ENCODE results near the gene TOGARAM2. TPM values are rescaled to one million over a fixed set of nuclear protein-coding genes. Genes with fewer than 3 reads are reported as not detected.

Gene TOGARAM2
- total and polyA plus RNA-seq, 10 of the 15 experiments (the other 5 are each of a cell fraction or from before 2014, with no cell fraction given) = 0.01 to 0.06 (median 0.03) TPM; not detected in 7

DNA sequence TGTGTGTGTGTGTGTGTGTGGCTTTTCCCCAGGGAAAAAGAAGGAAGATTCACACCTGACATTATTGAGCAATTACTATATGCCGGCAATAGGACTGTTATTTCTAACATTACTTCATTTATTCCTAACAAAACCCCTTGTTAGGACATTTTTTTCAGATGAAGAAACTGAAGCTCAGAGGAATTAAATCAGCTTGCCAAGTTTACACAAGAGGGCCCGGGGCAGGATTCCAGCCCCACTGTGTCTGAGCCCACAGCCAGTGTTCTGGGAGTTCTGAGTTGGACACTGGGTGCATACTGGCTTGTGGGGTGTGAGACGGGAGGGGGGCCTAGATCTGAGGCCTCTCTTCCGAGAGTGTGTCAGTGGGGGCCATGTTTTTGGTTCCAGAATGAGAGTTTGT is 9.9 kb downstream of the TOGARAM2 start:
- no peaks in the 10 kb centered on the region for H4K20me1 ChIP-seq (ENCODE audit: control insufficient read depth, insufficient read depth)
- DNase-seq (ENCODE audit: low read depth, low spot score) (no peak), ATAC-seq (no peak), FAIRE-seq (no peak)
- in situ Hi-C loops (cut with MboI) = no loop called here
- H3K79me2 ChIP-seq (ENCODE audit: control insufficient read depth, insufficient read depth, low read length) = no peaks in the 10 kb centered on the region
- no TSS peak for BruUV-seq (replicated peaks)
- 32% methylated on average over 4 of the region's 4 CpGs for WGBS (ENCODE audit: insufficient coverage, insufficient replicate concordance, low lambda C conversion rate, missing lambda C conversion rate)
- H3K36me3 ChIP-seq (ENCODE audit: control insufficient read depth in 2 of 2, insufficient read depth in 2 of 2, low read length in 1 of 2) = no peaks in the 10 kb centered on the region
- H3K27me3 ChIP-seq (replicated peaks in 1 of 2; ENCODE audit: control insufficient read depth in 2 of 2, insufficient read depth in 2 of 2, low read length in 1 of 2) = no peaks in the 10 kb centered on the region; a peak in 1 of 4 replicates
- H3K4me3 ChIP-seq = no peak overlapping the region
- ChIA-PET RAD21 (ENCODE audit: unreplicated experiment) (no interaction called here), POLR2A (no interaction called here), CTCF (no interaction called here), SMC1A (ENCODE audit: uncharacterized antibody, unreplicated experiment) (no interaction called here)
- H3K9ac ChIP-seq (ENCODE audit: control insufficient read depth, insufficient read depth, low read length) = no peak overlapping the region
- no peaks in the 10 kb centered on the region for H3K9me3 ChIP-seq (replicated peaks; ENCODE audit: control insufficient read depth, insufficient read depth, low read length)
- no peak overlapping the region for H3K4me2 ChIP-seq (ENCODE audit: control insufficient read depth, insufficient read depth)
- no peak overlapping the region for H3K27ac ChIP-seq (ENCODE audit: control insufficient read depth, insufficient read depth)
- intact Hi-C loops (cut with micrococcal nuclease; ENCODE audit: unreplicated experiment) = no loop called here
- no peaks in the 10 kb centered on the region; the same call in 1 of the 2 replicates for H3K4me1 ChIP-seq (ENCODE audit: control insufficient read depth, insufficient read depth, low read length)
- no peak overlapping the region for H2AFZ ChIP-seq (ENCODE audit: control insufficient read depth, low read depth, low read length)
- TF ChIP-seq POLR2A (IDR thresholded peaks at IDR 0.05; ENCODE audit: low read depth, low read length) (no peak), FOXM1 (IDR thresholded peaks at IDR 0.05; ENCODE audit: low read depth, low read length) (no peak), IKZF1 (conservative IDR thresholded peaks at IDR 0.05) (no peak), EED (IDR thresholded peaks at IDR 0.05; ENCODE audit: low read depth) (no peak), SP1 (IDR thresholded peaks at IDR 0.05; ENCODE audit: low read depth, low read length) (no peak), CHD4 (IDR thresholded peaks at IDR 0.05) (no peak)
- TF ChIP-seq, protein P1, sequence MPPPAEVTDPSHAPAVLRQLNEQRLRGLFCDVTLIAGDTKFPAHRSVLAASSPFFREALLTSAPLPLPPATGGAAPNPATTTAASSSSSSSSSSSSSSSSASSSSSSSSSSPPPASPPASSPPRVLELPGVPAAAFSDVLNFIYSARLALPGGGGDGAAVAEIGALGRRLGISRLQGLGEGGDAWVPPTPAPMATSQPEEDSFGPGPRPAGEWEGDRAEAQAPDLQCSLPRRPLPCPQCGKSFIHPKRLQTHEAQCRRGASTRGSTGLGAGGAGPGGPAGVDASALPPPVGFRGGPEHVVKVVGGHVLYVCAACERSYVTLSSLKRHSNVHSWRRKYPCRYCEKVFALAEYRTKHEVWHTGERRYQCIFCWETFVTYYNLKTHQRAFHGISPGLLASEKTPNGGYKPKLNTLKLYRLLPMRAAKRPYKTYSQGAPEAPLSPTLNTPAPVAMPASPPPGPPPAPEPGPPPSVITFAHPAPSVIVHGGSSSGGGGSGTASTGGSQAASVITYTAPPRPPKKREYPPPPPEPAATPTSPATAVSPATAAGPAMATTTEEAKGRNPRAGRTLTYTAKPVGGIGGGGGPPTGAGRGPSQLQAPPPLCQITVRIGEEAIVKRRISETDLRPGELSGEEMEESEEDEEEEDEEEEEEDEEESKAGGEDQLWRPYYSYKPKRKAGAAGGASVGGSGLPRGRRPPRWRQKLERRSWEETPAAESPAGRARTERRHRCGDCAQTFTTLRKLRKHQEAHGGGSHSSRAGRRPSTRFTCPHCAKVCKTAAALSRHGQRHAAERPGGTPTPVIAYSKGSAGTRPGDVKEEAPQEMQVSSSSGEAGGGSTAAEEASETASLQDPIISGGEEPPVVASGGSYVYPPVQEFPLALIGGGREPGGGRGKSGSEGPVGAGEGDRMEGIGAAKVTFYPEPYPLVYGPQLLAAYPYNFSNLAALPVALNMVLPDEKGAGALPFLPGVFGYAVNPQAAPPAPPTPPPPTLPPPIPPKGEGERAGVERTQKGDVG (CRISPR knock-in tag; IDR thresholded peaks at IDR 0.05) = no peak
- TF ChIP-seq, protein P2, sequence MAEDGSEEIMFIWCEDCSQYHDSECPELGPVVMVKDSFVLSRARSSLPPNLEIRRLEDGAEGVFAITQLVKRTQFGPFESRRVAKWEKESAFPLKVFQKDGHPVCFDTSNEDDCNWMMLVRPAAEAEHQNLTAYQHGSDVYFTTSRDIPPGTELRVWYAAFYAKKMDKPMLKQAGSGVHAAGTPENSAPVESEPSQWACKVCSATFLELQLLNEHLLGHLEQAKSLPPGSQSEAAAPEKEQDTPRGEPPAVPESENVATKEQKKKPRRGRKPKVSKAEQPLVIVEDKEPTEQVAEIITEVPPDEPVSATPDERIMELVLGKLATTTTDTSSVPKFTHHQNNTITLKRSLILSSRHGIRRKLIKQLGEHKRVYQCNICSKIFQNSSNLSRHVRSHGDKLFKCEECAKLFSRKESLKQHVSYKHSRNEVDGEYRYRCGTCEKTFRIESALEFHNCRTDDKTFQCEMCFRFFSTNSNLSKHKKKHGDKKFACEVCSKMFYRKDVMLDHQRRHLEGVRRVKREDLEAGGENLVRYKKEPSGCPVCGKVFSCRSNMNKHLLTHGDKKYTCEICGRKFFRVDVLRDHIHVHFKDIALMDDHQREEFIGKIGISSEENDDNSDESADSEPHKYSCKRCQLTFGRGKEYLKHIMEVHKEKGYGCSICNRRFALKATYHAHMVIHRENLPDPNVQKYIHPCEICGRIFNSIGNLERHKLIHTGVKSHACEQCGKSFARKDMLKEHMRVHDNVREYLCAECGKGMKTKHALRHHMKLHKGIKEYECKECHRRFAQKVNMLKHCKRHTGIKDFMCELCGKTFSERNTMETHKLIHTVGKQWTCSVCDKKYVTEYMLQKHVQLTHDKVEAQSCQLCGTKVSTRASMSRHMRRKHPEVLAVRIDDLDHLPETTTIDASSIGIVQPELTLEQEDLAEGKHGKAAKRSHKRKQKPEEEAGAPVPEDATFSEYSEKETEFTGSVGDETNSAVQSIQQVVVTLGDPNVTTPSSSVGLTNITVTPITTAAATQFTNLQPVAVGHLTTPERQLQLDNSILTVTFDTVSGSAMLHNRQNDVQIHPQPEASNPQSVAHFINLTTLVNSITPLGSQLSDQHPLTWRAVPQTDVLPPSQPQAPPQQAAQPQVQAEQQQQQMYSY (CRISPR knock-in tag; IDR thresholded peaks at IDR 0.05) = no peak
- TF ChIP-seq, protein P3, sequence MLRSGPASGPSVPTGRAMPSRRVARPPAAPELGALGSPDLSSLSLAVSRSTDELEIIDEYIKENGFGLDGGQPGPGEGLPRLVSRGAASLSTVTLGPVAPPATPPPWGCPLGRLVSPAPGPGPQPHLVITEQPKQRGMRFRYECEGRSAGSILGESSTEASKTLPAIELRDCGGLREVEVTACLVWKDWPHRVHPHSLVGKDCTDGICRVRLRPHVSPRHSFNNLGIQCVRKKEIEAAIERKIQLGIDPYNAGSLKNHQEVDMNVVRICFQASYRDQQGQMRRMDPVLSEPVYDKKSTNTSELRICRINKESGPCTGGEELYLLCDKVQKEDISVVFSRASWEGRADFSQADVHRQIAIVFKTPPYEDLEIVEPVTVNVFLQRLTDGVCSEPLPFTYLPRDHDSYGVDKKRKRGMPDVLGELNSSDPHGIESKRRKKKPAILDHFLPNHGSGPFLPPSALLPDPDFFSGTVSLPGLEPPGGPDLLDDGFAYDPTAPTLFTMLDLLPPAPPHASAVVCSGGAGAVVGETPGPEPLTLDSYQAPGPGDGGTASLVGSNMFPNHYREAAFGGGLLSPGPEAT (IDR thresholded peaks at IDR 0.05; ENCODE audit: low read depth) = no peak
- TF ChIP-seq, protein P4, sequence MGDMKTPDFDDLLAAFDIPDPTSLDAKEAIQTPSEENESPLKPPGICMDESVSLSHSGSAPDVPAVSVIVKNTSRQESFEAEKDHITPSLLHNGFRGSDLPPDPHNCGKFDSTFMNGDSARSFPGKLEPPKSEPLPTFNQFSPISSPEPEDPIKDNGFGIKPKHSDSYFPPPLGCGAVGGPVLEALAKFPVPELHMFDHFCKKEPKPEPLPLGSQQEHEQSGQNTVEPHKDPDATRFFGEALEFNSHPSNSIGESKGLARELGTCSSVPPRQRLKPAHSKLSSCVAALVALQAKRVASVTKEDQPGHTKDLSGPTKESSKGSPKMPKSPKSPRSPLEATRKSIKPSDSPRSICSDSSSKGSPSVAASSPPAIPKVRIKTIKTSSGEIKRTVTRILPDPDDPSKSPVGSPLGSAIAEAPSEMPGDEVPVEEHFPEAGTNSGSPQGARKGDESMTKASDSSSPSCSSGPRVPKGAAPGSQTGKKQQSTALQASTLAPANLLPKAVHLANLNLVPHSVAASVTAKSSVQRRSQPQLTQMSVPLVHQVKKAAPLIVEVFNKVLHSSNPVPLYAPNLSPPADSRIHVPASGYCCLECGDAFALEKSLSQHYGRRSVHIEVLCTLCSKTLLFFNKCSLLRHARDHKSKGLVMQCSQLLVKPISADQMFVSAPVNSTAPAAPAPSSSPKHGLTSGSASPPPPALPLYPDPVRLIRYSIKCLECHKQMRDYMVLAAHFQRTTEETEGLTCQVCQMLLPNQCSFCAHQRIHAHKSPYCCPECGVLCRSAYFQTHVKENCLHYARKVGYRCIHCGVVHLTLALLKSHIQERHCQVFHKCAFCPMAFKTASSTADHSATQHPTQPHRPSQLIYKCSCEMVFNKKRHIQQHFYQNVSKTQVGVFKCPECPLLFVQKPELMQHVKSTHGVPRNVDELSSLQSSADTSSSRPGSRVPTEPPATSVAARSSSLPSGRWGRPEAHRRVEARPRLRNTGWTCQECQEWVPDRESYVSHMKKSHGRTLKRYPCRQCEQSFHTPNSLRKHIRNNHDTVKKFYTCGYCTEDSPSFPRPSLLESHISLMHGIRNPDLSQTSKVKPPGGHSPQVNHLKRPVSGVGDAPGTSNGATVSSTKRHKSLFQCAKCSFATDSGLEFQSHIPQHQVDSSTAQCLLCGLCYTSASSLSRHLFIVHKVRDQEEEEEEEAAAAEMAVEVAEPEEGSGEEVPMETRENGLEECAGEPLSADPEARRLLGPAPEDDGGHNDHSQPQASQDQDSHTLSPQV (IDR thresholded peaks at IDR 0.05) = no peak
- TF ChIP-seq, protein P5, sequence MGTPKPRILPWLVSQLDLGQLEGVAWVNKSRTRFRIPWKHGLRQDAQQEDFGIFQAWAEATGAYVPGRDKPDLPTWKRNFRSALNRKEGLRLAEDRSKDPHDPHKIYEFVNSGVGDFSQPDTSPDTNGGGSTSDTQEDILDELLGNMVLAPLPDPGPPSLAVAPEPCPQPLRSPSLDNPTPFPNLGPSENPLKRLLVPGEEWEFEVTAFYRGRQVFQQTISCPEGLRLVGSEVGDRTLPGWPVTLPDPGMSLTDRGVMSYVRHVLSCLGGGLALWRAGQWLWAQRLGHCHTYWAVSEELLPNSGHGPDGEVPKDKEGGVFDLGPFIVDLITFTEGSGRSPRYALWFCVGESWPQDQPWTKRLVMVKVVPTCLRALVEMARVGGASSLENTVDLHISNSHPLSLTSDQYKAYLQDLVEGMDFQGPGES (IDR thresholded peaks at IDR 0.05) = no peak
